GM23338 (cell line): Measurements from ENCODE around the gene NLRP1.
A peak's percentile ranks its signal among the peaks of the same experiment; 100 is the strongest.

Experiments used
- CREB1 ChIP-seq: fragments of 250-450 bp; sonication (Bioruptor Pico); IDR thresholded peaks from 2 replicates; pipeline ENCODE4 v1.5.0; 2020; ENCODE audit warnings: low read depth, mild to moderate bottlenecking, moderate library complexity
- EZH2 ChIP-seq: fragments of 200-600 bp; sonication (generic); IDR thresholded peaks from one replicate; pipeline ENCODE4 v1.8.0; 2017; ENCODE audit warnings: antibody characterized with exemption, mild to moderate bottlenecking, low read depth; ENCODE audit not compliant: unreplicated experiment
- EZH2phosphoT487 ChIP-seq: fragments of 200-600 bp; sonication (generic); IDR thresholded peaks from one replicate; pipeline ENCODE4 v1.8.1; 2018; ENCODE audit warnings: antibody characterized with exemption; ENCODE audit not compliant: unreplicated experiment
- JUNB ChIP-seq: IDR thresholded peaks from one replicate; pipeline ENCODE4 v1.6.1; 2016; ENCODE audit warnings: antibody characterized with exemption; ENCODE audit not compliant: unreplicated experiment
- NANOG ChIP-seq: IDR thresholded peaks from 2 replicates; pipeline ENCODE4 v1.6.1; 2016; ENCODE audit warnings: antibody characterized with exemption, borderline replicate concordance
- POLR2AphosphoS5 ChIP-seq: IDR thresholded peaks from 2 replicates; pipeline ENCODE4 v1.6.1; 2016; ENCODE audit warnings: antibody characterized with exemption, low read depth
- STAT1 ChIP-seq: IDR thresholded peaks from one replicate; pipeline ENCODE4 v1.6.1; 2016; ENCODE audit warnings: antibody characterized with exemption; ENCODE audit not compliant: unreplicated experiment
- ZNF114 ChIP-seq: fragments of 250-450 bp; sonication (Bioruptor Pico); IDR thresholded peaks from 2 replicates; pipeline ENCODE4 v1.5.0; 2020; ENCODE audit warnings: mild to moderate bottlenecking, moderate library complexity
- TF ChIP-seq, protein P1 (sequence below), 2 experiments: fragments of 200-600 bp in 1 of 2; sonication (generic) in 1 of 2; conservative IDR thresholded peaks; 2 replicates each; pipeline versions ENCODE4 v1.5.1 to v1.6.1; 2016 to 2017; ENCODE audit warnings: antibody characterized with exemption in 2 of 2, low read depth in 2 of 2, mild to moderate bottlenecking in 2 of 2, moderate library complexity in 1 of 2
- TF ChIP-seq, protein P2 (sequence below): IDR thresholded peaks from one replicate; pipeline ENCODE4 v1.6.1; 2018; ENCODE audit warnings: antibody characterized with exemption; ENCODE audit not compliant: unreplicated experiment
- TF ChIP-seq, protein P3 (sequence below): IDR thresholded peaks from 2 replicates; pipeline ENCODE4 v1.6.1; 2016; ENCODE audit warnings: antibody characterized with exemption

DNA sequence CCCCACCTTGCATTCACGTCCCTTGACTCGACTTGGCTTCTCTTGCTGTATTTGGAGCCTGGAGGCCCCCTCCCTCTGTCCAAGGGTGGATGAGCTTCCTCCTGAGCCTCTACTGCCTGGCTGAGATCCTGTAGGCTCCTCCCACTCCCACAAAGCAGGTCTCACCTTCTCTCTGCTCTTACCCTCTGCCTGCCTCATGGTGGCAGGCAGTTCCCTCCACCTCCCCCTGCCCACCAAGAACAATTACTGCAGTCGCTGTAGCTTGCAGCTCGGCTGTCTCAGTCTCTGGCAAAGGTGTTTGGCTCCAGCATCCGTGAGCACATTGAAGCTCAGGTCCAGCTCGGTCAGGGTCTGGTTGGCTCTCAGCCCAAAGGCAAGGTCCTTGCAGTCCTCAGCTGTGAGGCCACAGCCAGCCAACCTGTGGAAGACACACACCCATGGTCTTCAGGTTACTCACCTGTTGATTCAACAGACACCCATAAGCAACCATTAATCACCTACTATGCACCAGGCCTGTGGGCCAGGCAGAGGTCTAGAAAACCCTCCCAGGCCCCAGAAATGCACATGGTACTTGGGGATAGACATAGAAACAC, 42.6 kb downstream of the NLRP1 start:
- TF ChIP-seq, protein P1, sequence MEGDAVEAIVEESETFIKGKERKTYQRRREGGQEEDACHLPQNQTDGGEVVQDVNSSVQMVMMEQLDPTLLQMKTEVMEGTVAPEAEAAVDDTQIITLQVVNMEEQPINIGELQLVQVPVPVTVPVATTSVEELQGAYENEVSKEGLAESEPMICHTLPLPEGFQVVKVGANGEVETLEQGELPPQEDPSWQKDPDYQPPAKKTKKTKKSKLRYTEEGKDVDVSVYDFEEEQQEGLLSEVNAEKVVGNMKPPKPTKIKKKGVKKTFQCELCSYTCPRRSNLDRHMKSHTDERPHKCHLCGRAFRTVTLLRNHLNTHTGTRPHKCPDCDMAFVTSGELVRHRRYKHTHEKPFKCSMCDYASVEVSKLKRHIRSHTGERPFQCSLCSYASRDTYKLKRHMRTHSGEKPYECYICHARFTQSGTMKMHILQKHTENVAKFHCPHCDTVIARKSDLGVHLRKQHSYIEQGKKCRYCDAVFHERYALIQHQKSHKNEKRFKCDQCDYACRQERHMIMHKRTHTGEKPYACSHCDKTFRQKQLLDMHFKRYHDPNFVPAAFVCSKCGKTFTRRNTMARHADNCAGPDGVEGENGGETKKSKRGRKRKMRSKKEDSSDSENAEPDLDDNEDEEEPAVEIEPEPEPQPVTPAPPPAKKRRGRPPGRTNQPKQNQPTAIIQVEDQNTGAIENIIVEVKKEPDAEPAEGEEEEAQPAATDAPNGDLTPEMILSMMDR (conservative IDR thresholded peaks at IDR 0.05; ENCODE audit: low read depth in 2 of 2): peak; percentile 15 to 39; a peak in 3 of 4 replicates
- TF ChIP-seq EZH2 (no peak), POLR2AphosphoS5 (no peak), JUNB (no peak), CREB1 (no peak), ZNF114 (CRISPR knock-in tag) (no peak), EZH2phosphoT487 (no peak), NANOG (no peak), STAT1 (no peak)
- TF ChIP-seq, protein P2, sequence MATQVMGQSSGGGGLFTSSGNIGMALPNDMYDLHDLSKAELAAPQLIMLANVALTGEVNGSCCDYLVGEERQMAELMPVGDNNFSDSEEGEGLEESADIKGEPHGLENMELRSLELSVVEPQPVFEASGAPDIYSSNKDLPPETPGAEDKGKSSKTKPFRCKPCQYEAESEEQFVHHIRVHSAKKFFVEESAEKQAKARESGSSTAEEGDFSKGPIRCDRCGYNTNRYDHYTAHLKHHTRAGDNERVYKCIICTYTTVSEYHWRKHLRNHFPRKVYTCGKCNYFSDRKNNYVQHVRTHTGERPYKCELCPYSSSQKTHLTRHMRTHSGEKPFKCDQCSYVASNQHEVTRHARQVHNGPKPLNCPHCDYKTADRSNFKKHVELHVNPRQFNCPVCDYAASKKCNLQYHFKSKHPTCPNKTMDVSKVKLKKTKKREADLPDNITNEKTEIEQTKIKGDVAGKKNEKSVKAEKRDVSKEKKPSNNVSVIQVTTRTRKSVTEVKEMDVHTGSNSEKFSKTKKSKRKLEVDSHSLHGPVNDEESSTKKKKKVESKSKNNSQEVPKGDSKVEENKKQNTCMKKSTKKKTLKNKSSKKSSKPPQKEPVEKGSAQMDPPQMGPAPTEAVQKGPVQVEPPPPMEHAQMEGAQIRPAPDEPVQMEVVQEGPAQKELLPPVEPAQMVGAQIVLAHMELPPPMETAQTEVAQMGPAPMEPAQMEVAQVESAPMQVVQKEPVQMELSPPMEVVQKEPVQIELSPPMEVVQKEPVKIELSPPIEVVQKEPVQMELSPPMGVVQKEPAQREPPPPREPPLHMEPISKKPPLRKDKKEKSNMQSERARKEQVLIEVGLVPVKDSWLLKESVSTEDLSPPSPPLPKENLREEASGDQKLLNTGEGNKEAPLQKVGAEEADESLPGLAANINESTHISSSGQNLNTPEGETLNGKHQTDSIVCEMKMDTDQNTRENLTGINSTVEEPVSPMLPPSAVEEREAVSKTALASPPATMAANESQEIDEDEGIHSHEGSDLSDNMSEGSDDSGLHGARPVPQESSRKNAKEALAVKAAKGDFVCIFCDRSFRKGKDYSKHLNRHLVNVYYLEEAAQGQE: no peak
- TF ChIP-seq, protein P3, sequence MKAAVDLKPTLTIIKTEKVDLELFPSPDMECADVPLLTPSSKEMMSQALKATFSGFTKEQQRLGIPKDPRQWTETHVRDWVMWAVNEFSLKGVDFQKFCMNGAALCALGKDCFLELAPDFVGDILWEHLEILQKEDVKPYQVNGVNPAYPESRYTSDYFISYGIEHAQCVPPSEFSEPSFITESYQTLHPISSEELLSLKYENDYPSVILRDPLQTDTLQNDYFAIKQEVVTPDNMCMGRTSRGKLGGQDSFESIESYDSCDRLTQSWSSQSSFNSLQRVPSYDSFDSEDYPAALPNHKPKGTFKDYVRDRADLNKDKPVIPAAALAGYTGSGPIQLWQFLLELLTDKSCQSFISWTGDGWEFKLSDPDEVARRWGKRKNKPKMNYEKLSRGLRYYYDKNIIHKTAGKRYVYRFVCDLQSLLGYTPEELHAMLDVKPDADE: no peak
